Cardiac fibroblast (primary cell): ENCODE measurements around the gene AP3B1.
"Not testable (repeated sequence)": the region's sequence is repeated elsewhere in the genome, so short reads cannot be mapped to it uniquely, and the experiment has no call there.

Source experiments
- DNase-seq, 2 donors: peaks; one replicate each; pipeline versions ENCODE4 v3.0.0 to v3.0.0-alpha.2; 2010; ENCODE audit warnings: low read depth in 2 of 2
- H3K4me3 ChIP-seq, 2 donors: replicated peaks in 1 of 2; 1 replicate in 1 of 2; 2 replicates in 1 of 2; pipeline ENCODE4 v1.5.1; 2011; ENCODE audit warnings: low read depth in 2 of 2, low read length in 2 of 2, mild to moderate bottlenecking in 2 of 2, moderate library complexity in 1 of 2
- CTCF ChIP-seq: IDR thresholded peaks from one replicate; pipeline ENCODE4 v1.5.1; 2011; ENCODE audit warnings: low read depth, mild to moderate bottlenecking, low read length, inconsistent platforms

AP3B1 gene

DNA sequence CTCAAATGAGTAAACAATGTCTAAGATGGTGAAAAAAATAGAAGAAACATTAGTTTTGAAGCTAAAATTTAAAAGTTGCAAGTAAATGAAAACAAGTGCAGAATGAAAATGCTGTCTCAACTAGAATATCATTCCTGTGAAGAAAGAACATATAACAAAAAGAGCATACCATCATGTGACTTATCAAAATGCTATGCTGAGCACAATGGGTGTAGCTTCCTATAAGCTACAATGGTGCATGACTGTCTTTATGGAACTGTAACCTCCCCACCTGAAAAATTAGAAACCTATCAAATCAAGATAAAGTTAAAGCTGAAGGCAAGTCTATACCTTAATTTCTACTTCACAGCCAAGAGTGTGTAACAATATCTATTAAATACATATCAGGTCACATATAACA lies 192.0 kb downstream of the AP3B1 start:
- DNase-seq, result peak in 1 of 2 donors; percentile 29
- no peak overlapping the region for H3K4me3 ChIP-seq
- no peak for TF ChIP-seq CTCF

GRCh38 chr5:78095125-78095524 lies 199.4 kb downstream of the AP3B1 start:
- TF ChIP-seq CTCF, result no peak
- DNase-seq, result no peak
- H3K4me3 ChIP-seq, result no peak overlapping the region

- no peak for DNase-seq
- no peak overlapping the region for H3K4me3 ChIP-seq
- TF ChIP-seq CTCF, result no peak
Measured at GRCh38 chr5:78090002-78090401, 204.5 kb downstream of the AP3B1 start.

GRCh38 chr5:78078858-78079257 lies 215.6 kb downstream of the AP3B1 start:
- no peak for DNase-seq
- no peak for TF ChIP-seq CTCF
- H3K4me3 ChIP-seq, result no peak overlapping the region

GRCh38 chr5:78077369-78078068 lies 217.0 kb downstream of the AP3B1 start:
- peak in 1 of 2 donors; percentile 6 for DNase-seq
- no peak overlapping the region for H3K4me3 ChIP-seq
- no peak for TF ChIP-seq CTCF

GRCh38 chr5:78076351-78076750 lies 218.1 kb downstream of the AP3B1 start:
- no peak for DNase-seq
- no peak for TF ChIP-seq CTCF
- no peak overlapping the region for H3K4me3 ChIP-seq

GRCh38 chr5:78075301-78075700 lies 219.2 kb downstream of the AP3B1 start:
- TF ChIP-seq CTCF, result no peak
- no peak overlapping the region for H3K4me3 ChIP-seq

DNA sequence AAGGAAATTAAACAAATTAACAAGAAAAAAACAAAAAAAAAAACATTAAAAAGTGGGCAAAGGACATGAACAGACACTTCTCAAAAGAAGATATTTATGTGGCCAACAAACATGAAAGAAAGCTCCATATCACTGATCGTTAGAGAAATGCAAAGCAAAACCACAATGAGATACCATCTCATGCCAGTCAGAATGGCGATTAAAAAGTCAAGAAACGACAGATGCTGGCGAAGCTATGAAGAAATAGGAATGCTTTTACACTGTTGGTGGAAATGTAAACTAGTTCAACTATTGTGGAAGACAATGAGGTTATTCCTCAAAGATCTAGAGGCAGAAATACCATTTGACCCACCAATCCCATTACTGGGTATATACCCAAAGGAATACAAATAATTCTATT lies 223.8 kb downstream of the AP3B1 start:
- not testable (repeated sequence) for H3K4me3 ChIP-seq, DNase-seq

More at GRCh38 chr5:78075301-78075700, 219.2 kb downstream of the AP3B1 start:
- no peak for DNase-seq

GRCh38 chr5:78067581-78067980 lies 226.9 kb downstream of the AP3B1 start:
- not testable (repeated sequence) for DNase-seq, H3K4me3 ChIP-seq

- not testable (repeated sequence) for DNase-seq, H3K4me3 ChIP-seq
Measured at GRCh38 chr5:78066722-78067121, 227.8 kb downstream of the AP3B1 start.
